Measurements from ENCODE around the gene NALF2. TPM values are rescaled to one million over a fixed set of nuclear protein-coding genes. Genes with fewer than 3 reads are reported as not detected.

The NALF2 gene
- total RNA-seq, 1 experiment from 2014 or later, result 9.7 TPM

DNA sequence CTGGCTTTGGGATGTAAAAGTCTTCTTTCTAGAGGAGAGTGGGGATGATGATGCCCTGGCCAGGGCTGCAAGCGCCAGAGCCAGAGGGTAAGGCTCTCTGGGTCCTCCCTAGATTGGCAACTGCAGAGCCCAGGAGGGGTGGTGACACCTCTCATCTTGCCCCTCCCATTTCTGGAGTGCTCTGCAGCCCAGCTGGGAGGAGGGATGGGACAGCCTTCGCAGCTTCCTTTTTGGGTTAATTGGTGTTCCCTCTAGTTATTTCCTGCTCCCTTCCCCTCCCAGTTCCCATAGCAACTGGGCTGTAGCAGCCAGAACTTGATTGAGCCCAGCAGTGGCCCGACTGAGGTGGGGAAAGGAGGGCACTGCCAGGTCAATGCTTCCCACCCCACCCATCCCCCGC is 19.2 kb downstream of the NALF2 start:
- H3K9me3 Mint-ChIP-seq, result peaks cover 57 to 71% of the 10 kb centered on the region in 2 experiments
- no peak overlapping the region for H3K4ac ChIP-seq (ENCODE audit: low read depth, low read length)

More for the DNA sequence above, 19.2 kb downstream of the NALF2 start:
- no peak overlapping the region for H4K91ac ChIP-seq (ENCODE audit: insufficient read length, low read depth, low read length)
- no peak overlapping the region for H3K27ac ChIP-seq (ENCODE audit: insufficient read length, low read depth, low read length)
- H3K18ac ChIP-seq (ENCODE audit: insufficient read length, low read depth, low read length), result no peak overlapping the region
- no peak for DNase-seq
- H3K79me2 ChIP-seq (ENCODE audit: insufficient read depth, low read length), result 0 out of 2 replicates have a peak, but pooled peaks cover 1% of the 10 kb centered on the region
- H2BK20ac ChIP-seq (ENCODE audit: low read depth, low read length, poor library complexity, severe bottlenecking), result no peak overlapping the region
- TF ChIP-seq, protein P1, sequence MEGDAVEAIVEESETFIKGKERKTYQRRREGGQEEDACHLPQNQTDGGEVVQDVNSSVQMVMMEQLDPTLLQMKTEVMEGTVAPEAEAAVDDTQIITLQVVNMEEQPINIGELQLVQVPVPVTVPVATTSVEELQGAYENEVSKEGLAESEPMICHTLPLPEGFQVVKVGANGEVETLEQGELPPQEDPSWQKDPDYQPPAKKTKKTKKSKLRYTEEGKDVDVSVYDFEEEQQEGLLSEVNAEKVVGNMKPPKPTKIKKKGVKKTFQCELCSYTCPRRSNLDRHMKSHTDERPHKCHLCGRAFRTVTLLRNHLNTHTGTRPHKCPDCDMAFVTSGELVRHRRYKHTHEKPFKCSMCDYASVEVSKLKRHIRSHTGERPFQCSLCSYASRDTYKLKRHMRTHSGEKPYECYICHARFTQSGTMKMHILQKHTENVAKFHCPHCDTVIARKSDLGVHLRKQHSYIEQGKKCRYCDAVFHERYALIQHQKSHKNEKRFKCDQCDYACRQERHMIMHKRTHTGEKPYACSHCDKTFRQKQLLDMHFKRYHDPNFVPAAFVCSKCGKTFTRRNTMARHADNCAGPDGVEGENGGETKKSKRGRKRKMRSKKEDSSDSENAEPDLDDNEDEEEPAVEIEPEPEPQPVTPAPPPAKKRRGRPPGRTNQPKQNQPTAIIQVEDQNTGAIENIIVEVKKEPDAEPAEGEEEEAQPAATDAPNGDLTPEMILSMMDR (conservative IDR thresholded peaks at IDR 0.05), result no peak
- peaks cover 54% of the 10 kb centered on the region for H3K9me3 ChIP-seq (ENCODE audit: control insufficient read depth, low read depth, low read length)
- H4K20me1 ChIP-seq (ENCODE audit: control insufficient read depth, insufficient read depth, insufficient read length), result no peaks in the 10 kb centered on the region
- H3K9ac ChIP-seq (ENCODE audit: extremely low read depth, insufficient read length, low read length), result no peak overlapping the region
- peaks cover 0 to 29% (median 8%) of the 10 kb centered on the region in 3 experiments; a peak in 5 of 7 replicates for H3K36me3 Mint-ChIP-seq (ENCODE audit: insufficient read depth in 1 of 3, low read depth in 3 of 3)
- H3K79me1 ChIP-seq (ENCODE audit: insufficient read depth, low read depth, low read length, poor library complexity, severe bottlenecking), result no peaks in the 10 kb centered on the region
- H4K5ac ChIP-seq (ENCODE audit: insufficient read length, low read depth, low read length), result no peak overlapping the region
- H3K27ac Mint-ChIP-seq, result no peak overlapping the region
- WGBS (ENCODE audit: extremely low coverage, insufficient read length, low lambda C conversion rate), result no CpG with 5 or more reads among the region's 4 CpGs
- H3K27me3 ChIP-seq (ENCODE audit: insufficient read depth, low read length), result no peaks in the 10 kb centered on the region
- H2BK15ac ChIP-seq (ENCODE audit: low read depth, low read length), result no peak overlapping the region
- H4K8ac ChIP-seq (replicated peaks; ENCODE audit: insufficient read length, low read depth, low read length), result no peak overlapping the region
- peaks cover 7 to 18% of the 10 kb centered on the region in 2 experiments; a peak in 3 of 4 replicates for H3K4me1 Mint-ChIP-seq
- H3K4me2 ChIP-seq (ENCODE audit: insufficient read depth, insufficient read length, low read length), result no peak overlapping the region
- H2BK12ac ChIP-seq (ENCODE audit: insufficient read length, low read depth, low read length), result no peak overlapping the region
- H2AK5ac ChIP-seq (ENCODE audit: insufficient read length, low read length), result no peak overlapping the region
- H3K23ac ChIP-seq (ENCODE audit: insufficient read length, low read depth, low read length), result no peak overlapping the region
- no peak overlapping the region for H3K4me3 Mint-ChIP-seq
- peaks cover 2% of the 10 kb centered on the region for H3K27me3 Mint-ChIP-seq (ENCODE audit: low read depth)
- H2BK120ac ChIP-seq (ENCODE audit: low read depth, low read length, poor library complexity, severe bottlenecking), result no peak overlapping the region
- H2AFZ ChIP-seq (ENCODE audit: low read length), result no peak overlapping the region
- no peak overlapping the region for H3K56ac ChIP-seq (ENCODE audit: insufficient read length, low read depth, low read length)
- H2BK5ac ChIP-seq (ENCODE audit: insufficient read length, low read length), result no peak overlapping the region
- no peak overlapping the region for H3K14ac ChIP-seq (ENCODE audit: insufficient read depth, low read length)
- peaks cover 3% of the 10 kb centered on the region; the same call in 1 of the 2 replicates for H3K4me1 ChIP-seq (ENCODE audit: insufficient read depth, low read length)
- no peaks in the 10 kb centered on the region for H3K23me2 ChIP-seq (ENCODE audit: insufficient read length, low read depth, low read length, poor library complexity, severe bottlenecking)
- H3T11ph ChIP-seq (ENCODE audit: low read length), result no peak overlapping the region

Measured in H9 (cell line).